H54 (cell line): Measurements from ENCODE around the gene SEZ6L.

Experiments
- DNase-seq: peaks from one replicate; pipeline ENCODE4 v3.0.0; 2011; ENCODE audit warnings: low spot score, mixed read lengths; ENCODE audit not compliant: insufficient read length
- FAIRE-seq: peaks from 3 replicates; lab custom pipeline; 2011; peaks lifted over from hg19 to GRCh38; lab: Jason Lieb, UNC
- POLR2A ChIP-seq: IDR thresholded peaks from 2 replicates; pipeline ENCODE4 v1.6.1; 2011; ENCODE audit warnings: low read depth, mild to moderate bottlenecking, low read length

Gene SEZ6L

DNA sequence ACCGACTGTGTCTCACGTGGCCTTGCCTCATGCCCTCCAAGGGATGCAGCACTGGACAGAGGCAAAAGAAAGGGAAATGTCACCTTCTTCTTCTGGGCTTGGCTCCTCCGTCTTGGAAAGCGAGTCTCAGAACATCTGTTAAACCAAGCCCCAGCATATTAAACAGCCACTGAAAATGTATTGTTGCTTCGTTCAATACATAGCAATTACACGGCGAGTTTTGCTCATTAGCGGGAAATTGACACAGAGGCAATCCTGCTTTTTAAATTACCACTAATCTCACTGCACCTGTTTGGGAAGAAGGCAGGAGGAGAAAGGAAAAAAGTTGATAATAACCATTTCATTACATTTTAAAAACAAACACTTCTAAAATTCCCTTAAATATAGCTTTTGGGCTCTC, 72.1 kb downstream of the SEZ6L start:
- no peak for TF ChIP-seq POLR2A
- FAIRE-seq (no peak), DNase-seq (no peak)

DNA sequence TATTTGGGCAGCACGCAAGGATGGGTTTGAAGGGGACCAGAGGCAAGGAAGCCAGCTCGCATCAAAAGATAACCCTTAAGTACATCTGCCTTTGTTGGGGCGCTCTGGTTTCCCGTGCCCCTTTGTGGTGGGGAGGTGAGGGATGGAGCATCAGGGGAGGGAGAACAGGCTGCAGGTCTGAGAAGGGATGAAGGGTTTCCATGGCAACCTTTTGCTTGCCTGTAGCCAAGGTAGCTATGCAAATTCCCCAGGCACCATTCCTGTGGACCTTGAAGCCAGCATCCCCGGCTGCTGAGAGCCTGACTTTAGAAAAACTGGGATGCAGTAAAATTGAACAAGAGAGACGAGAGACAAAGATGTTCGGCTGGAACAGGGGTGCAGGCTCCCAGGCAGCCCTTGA, 75.7 kb downstream of the SEZ6L start:
- TF ChIP-seq POLR2A: no peak
- no peak for FAIRE-seq
- DNase-seq: no peak

- TF ChIP-seq POLR2A: no peak
- no peak for FAIRE-seq
- DNase-seq: no peak
Measured at GRCh38 chr22:26246552-26246951, 77.3 kb downstream of the SEZ6L start.

DNA sequence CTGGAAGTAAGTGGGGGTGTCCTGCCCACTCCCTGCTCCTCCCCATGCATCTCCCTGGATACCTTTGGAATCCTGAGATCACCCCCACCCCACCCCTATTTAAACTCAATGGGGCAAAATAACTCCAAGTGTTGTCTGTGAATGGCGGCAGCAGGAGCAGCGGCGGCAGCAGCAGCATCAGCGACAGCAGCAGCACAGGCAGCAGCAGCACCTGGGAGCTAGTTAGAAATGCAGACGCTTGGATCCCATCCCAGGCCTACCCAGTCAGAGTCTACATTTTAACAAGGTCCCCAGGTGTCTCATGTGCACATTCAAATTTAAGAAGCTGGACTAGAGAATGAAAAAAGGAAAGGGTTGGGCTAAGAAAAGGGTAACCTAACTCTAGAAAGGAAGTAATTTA, 82.6 kb downstream of the SEZ6L start:
- FAIRE-seq: no peak
- no peak for TF ChIP-seq POLR2A
- DNase-seq: no peak

DNA sequence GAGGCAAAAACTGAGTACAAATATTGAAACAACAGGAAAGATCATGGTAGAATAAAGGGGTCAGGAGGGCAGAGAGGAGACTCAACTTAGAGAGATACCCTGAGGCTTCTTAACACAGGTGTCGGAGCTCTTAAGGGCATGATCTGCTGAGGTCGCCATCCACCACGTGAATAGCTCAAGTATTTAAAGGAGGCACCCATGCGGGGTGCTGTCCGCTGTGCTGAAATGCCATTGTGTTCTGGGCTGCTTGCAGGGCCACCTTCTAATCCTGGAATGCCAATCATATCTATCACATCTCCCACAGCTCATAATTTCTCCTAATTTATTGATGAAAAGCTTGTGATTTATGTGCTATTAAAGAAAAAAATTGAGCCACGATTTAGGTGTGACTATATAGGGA, 90.2 kb downstream of the SEZ6L start:
- DNase-seq (peak; percentile 7), FAIRE-seq (no peak)
- no peak for TF ChIP-seq POLR2A

DNA sequence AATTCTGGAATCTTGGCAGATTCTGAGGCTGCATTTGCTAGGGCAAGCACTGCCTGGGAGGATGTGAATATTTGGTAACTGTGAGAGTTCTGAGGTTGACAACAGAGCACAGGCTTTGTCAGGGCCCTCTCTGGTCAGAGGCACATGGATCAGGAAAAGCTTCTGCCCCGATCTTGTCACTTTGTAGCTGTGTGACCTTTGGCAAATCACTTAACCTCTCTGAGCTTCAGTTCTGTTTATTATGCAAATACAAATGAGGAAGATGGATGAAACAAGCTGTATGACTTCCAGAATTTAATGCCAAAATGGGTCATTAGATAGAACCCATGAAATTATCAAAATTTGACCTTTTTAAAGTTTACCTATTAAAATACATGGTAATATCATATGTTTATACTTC, 94.9 kb downstream of the SEZ6L start:
- FAIRE-seq: no peak
- DNase-seq: no peak
- TF ChIP-seq POLR2A: no peak

GRCh38 chr22:26265281-26265680, 96.0 kb downstream of the SEZ6L start:
- FAIRE-seq (no peak), DNase-seq (no peak)
- TF ChIP-seq POLR2A: no peak

- no peak for TF ChIP-seq POLR2A
- no peak for DNase-seq
- no peak for FAIRE-seq
Measured at GRCh38 chr22:26265909-26266308, 96.6 kb downstream of the SEZ6L start.

- no peak for TF ChIP-seq POLR2A
- FAIRE-seq (no peak), DNase-seq (no peak)
Measured at GRCh38 chr22:26267856-26268255, 98.6 kb downstream of the SEZ6L start.

GRCh38 chr22:26269572-26269971, 100.3 kb downstream of the SEZ6L start:
- FAIRE-seq: no peak
- no peak for TF ChIP-seq POLR2A

GRCh38 chr22:26271427-26271826, 102.2 kb downstream of the SEZ6L start:
- no peak for FAIRE-seq
- DNase-seq: no peak
- TF ChIP-seq POLR2A: no peak

More at GRCh38 chr22:26269572-26269971, 100.3 kb downstream of the SEZ6L start:
- no peak for DNase-seq

GRCh38 chr22:26273011-26273675, 103.9 kb downstream of the SEZ6L start:
- DNase-seq (no peak), FAIRE-seq (no peak)
- no peak for TF ChIP-seq POLR2A

- no peak for TF ChIP-seq POLR2A
- DNase-seq: no peak
- FAIRE-seq: no peak
Measured at GRCh38 chr22:26276529-26277160, 107.4 kb downstream of the SEZ6L start.

GRCh38 chr22:26281941-26282340, 112.7 kb downstream of the SEZ6L start:
- no peak for DNase-seq
- FAIRE-seq: no peak
- TF ChIP-seq POLR2A: no peak

- DNase-seq: no peak
- no peak for FAIRE-seq
- no peak for TF ChIP-seq POLR2A
Measured at GRCh38 chr22:26283330-26283729, 114.1 kb downstream of the SEZ6L start.
